CD8-positive, alpha-beta memory T cell (primary cell): ENCODE data around the gene CHTF8. TPM values are rescaled to one million over a fixed set of nuclear protein-coding genes. Genes with fewer than 3 reads are reported as not detected.

ENCODE experiments used
- CTCF ChIA-PET: fragments of 350-600 bp; sonication (Branson Sonifier 250); formaldehyde crosslinking; loops from one replicate; lab custom pipeline; 2021; ENCODE audit warnings: antibody characterized with exemption; lab: Charles Lee
- POLR2A ChIA-PET: fragments of 350-600 bp; sonication (Branson Sonifier 250); formaldehyde crosslinking; loops from one replicate; lab custom pipeline; 2021; ENCODE audit warnings: antibody characterized with exemption; lab: Charles Lee
- DNase-seq, 5 donors: peaks; one replicate each; pipeline versions ENCODE4 v3.0.0 to v3.0.0-alpha.2; 2020 to 2022; ENCODE audit warnings: mixed read lengths in 1 of 5
- H3K27ac ChIP-seq: one replicate; pipeline ENCODE4 v1.7.0; 2013; ENCODE audit warnings: low read depth, mild to moderate bottlenecking, low read length, moderate library complexity
- H3K27me3 ChIP-seq: 2 replicates; pipeline ENCODE4 v1.7.0; 2013; ENCODE audit warnings: low read length, mild to moderate bottlenecking; ENCODE audit not compliant: insufficient read depth, poor library complexity, severe bottlenecking
- H3K36me3 ChIP-seq: 2 replicates; pipeline ENCODE4 v1.7.0; 2013; ENCODE audit warnings: mild to moderate bottlenecking, low read length, moderate library complexity; ENCODE audit not compliant: insufficient read depth
- H3K4me1 ChIP-seq: 2 replicates; pipeline ENCODE4 v1.7.0; 2013; ENCODE audit warnings: mild to moderate bottlenecking, low read length, moderate library complexity; ENCODE audit not compliant: insufficient read depth
- H3K4me3 ChIP-seq: 2 replicates; pipeline ENCODE4 v1.7.0; 2013; ENCODE audit warnings: mild to moderate bottlenecking, low read length
- H3K9me3 ChIP-seq: 2 replicates; pipeline ENCODE4 v1.7.0; 2013; ENCODE audit warnings: mild to moderate bottlenecking, low read length
- H3K27ac Mint-ChIP-seq, 8 donors: one replicate each; pipeline ENCODE4 v1.8.0; 2020 to 2021; ENCODE audit warnings: mixed read lengths in 8 of 8, mild to moderate bottlenecking in 6 of 8, inconsistent platforms in 3 of 8, moderate library complexity in 3 of 8
- H3K27me3 Mint-ChIP-seq, 2 donors: one replicate each; pipeline ENCODE4 v1.8.0; 2020 to 2021; ENCODE audit warnings: mixed read lengths in 2 of 2, mild to moderate bottlenecking in 1 of 2, moderate library complexity in 1 of 2
- H3K36me3 Mint-ChIP-seq, 3 donors: one replicate each; pipeline ENCODE4 v1.8.0; 2020 to 2021; ENCODE audit warnings: mixed read lengths in 3 of 3, inconsistent platforms in 1 of 3, mild to moderate bottlenecking in 1 of 3
- H3K4me1 Mint-ChIP-seq, 3 donors: one replicate each; pipeline ENCODE4 v1.8.0; 2020 to 2021; ENCODE audit warnings: mixed read lengths in 3 of 3, inconsistent platforms in 1 of 3, mild to moderate bottlenecking in 1 of 3
- H3K4me3 Mint-ChIP-seq, 7 donors: one replicate each; pipeline ENCODE4 v1.8.0; 2020 to 2021; ENCODE audit warnings: mixed read lengths in 7 of 7, mild to moderate bottlenecking in 6 of 7, moderate library complexity in 4 of 7, inconsistent platforms in 2 of 7
- H3K9me3 Mint-ChIP-seq, 5 donors: one replicate each; pipeline ENCODE4 v1.8.0; 2020 to 2022; ENCODE audit warnings: mixed read lengths in 5 of 5, mild to moderate bottlenecking in 3 of 5, moderate library complexity in 2 of 5, inconsistent platforms in 1 of 5
- polyA plus RNA-seq: library from polyadenylated mRNA; unstranded; fragments of 300-500 nt; fragmentation: Illumina TruSeq; gene quantifications from one replicate; pipeline ENCODE4 v1.2.3, GENCODE V29; 2021
- total RNA-seq, 2 experiments: library from RNA; stranded (reverse); gene quantifications; one replicate each; pipeline ENCODE4 v1.2.3, GENCODE V29; 2021

Gene CHTF8, protein sequence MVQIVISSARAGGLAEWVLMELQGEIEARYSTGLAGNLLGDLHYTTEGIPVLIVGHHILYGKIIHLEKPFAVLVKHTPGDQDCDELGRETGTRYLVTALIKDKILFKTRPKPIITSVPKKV
- total RNA-seq (100 to 1,000 TPM; 141 to 149 TPM), polyA plus RNA-seq (181 TPM)

DNA sequence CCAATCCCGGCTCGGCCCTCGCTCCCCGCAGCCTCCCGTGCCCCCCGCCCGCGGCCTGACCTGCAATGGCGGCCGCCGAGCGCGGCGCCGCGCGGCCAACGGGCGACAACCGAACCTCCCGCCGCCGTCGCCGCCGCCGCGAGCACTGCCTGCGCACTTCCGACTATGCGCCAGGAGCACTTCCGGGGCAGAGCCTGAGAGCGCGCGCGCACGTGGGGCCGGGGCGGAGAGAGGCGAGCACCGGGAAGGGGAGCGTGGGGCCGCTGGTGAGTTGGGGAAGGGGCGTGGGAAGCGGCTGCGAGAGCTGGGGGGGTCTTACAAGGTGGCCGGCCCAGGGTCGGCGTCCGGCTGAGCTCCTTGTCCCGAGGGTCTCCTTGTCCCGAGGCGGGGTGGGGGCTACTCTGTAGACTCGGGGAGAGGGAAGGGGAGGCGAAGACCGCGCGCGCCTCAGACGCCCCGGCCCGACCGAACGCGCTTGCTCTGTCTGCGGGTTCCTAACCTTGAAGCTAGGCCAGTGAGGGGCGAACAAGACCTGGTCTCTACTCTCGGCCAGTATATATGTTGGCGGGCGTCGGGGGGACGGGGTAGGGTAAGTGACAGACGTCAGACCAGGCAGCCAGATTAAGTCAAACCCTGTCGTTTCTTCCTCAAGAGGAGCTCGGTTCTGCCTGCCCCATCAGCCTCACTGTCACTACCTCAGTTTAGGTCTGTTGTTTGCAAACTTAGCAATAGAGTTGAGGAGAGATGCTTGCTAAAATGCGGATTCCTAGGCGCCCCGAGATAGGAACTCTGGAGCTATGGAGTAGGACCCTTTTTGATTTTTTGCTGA is at the start of gene CHTF8, which contains the start of gene UTP4:
Gene CHTF8, minus strand, starts transcription at position 165 of the 829 bp plus-strand sequence. CDS start 11,130 bp downstream, outside the sequence.
Gene UTP4, plus strand, starts transcription at position 226 of the 829 bp plus-strand sequence. CDS start 811 bp downstream, outside the sequence.
- ChIA-PET POLR2A (interaction anchor here (0.6 to 2.1 kb wide), 6 partner anchors 10 to 178 kb away, joined by 3 to 10 read pairs (median 3); partner anchors contain the start of genes SNTB2 and VPS4A), CTCF (interaction anchor here (0.7 to 2.5 kb wide), 5 partner anchors 9 to 604 kb away, joined by 3 to 13 read pairs (median 4); no protein-coding TSS in a partner anchor)
- peak; percentile 80 to 89 (median 82) for DNase-seq
- H3K4me3 Mint-ChIP-seq: peak within 1 kb of the TSS; percentile 91 to 99 (median 94)
- Histone ChIP-seq H3K4me1 (peaks cover 33% of the 10 kb centered on the region), H3K36me3 (peaks cover 6% of the 10 kb centered on the region), H3K4me3 (peak within 1 kb of the TSS; percentile 96), H3K27me3 (no peaks in the 10 kb centered on the region), H3K9me3 (no peaks in the 10 kb centered on the region), H3K27ac (peak within 1 kb of the TSS; percentile 92)
- H3K27ac Mint-ChIP-seq: peak within 1 kb of the TSS; percentile 93 to 99 (median 95)
- H3K36me3 Mint-ChIP-seq: peaks cover 0 to 37% (median 9%) of the 10 kb centered on the region in 3 donors
- H3K4me1 Mint-ChIP-seq: peaks cover 48 to 76% (median 71%) of the 10 kb centered on the region in 3 donors
- no peaks in the 10 kb centered on the region for H3K27me3 Mint-ChIP-seq
- H3K9me3 Mint-ChIP-seq: no peaks in the 10 kb centered on the region

GRCh38 chr16:69180011-69180338 is 47.6 kb upstream of the CHTF8 start:
- peaks cover 6 to 11% (median 9%) of the 10 kb centered on the region in 3 donors for H3K4me1 Mint-ChIP-seq
- no peak overlapping the region for H3K4me3 Mint-ChIP-seq
- Histone ChIP-seq H3K36me3 (no peaks in the 10 kb centered on the region), H3K4me3 (no peak overlapping the region), H3K9me3 (no peaks in the 10 kb centered on the region), H3K4me1 (peaks cover 4% of the 10 kb centered on the region), H3K27ac (no peak overlapping the region), H3K27me3 (no peaks in the 10 kb centered on the region)
- H3K27me3 Mint-ChIP-seq: no peaks in the 10 kb centered on the region
- no peak overlapping the region for H3K27ac Mint-ChIP-seq
- no peaks in the 10 kb centered on the region for H3K9me3 Mint-ChIP-seq
- no peaks in the 10 kb centered on the region for H3K36me3 Mint-ChIP-seq
- ChIA-PET POLR2A (interaction anchor here (0.6 kb wide), 1 partner anchor 144 kb away, joined by 4 read pairs; no protein-coding TSS in a partner anchor), CTCF (interaction anchor here (1.0 kb wide), 1 partner anchor 30 kb away, joined by 3 read pairs; no protein-coding TSS in a partner anchor)
- no peak for DNase-seq

DNA sequence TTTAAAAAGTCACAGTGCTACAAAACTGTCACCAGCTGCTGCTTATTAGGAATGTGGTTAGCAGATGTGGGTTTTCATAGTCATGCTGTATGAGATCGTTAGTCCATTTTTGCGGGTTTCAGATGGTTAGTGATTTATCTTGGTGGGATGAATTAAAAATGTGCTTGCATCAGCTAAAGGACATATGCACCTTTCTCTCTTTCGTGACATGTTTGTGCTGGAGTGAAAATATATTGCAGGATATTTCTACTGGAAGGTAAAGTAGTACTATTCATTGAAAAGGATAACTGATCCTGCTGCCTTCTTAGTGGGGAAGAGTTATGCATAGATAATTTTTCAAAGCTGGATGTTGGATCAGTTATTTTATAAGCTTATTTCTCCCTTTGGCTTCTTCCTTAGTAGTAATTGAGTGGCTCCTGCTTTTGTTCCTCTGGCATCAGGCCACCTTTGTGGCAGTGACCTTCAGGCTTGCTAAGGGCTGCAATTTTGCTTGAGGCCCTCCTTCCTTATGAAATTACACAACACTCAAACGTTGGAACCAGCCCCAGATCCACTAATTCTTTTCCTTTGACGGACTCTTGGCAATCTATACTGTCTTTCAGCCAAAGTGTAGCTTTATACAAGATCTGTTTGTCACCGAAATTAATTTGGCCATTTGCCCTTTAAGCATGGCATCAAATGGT is 47.1 kb upstream of the CHTF8 start:
- H3K27me3 Mint-ChIP-seq: no peaks in the 10 kb centered on the region
- CTCF ChIA-PET: interaction anchor here (1.0 to 1.2 kb wide), 2 partner anchors 9 to 29 kb away, joined by 3 read pairs; no protein-coding TSS in a partner anchor
- Histone ChIP-seq H3K27me3 (no peaks in the 10 kb centered on the region), H3K4me1 (no peaks in the 10 kb centered on the region), H3K4me3 (no peak overlapping the region), H3K9me3 (no peaks in the 10 kb centered on the region), H3K27ac (no peak overlapping the region), H3K36me3 (no peaks in the 10 kb centered on the region)
- POLR2A ChIA-PET: interaction anchor here (0.6 to 0.7 kb wide), 3 partner anchors 13 to 144 kb away, joined by 3 to 7 read pairs (median 4); no protein-coding TSS in a partner anchor
- H3K27ac Mint-ChIP-seq: peak overlapping the region in 1 of 8 donors; percentile 60
- no peaks in the 10 kb centered on the region for H3K36me3 Mint-ChIP-seq
- no peak for DNase-seq
- no peaks in the 10 kb centered on the region for H3K9me3 Mint-ChIP-seq
- peaks cover 3 to 6% (median 5%) of the 10 kb centered on the region in 3 donors for H3K4me1 Mint-ChIP-seq
- H3K4me3 Mint-ChIP-seq: peak overlapping the region in 1 of 7 donors; percentile 28

DNA sequence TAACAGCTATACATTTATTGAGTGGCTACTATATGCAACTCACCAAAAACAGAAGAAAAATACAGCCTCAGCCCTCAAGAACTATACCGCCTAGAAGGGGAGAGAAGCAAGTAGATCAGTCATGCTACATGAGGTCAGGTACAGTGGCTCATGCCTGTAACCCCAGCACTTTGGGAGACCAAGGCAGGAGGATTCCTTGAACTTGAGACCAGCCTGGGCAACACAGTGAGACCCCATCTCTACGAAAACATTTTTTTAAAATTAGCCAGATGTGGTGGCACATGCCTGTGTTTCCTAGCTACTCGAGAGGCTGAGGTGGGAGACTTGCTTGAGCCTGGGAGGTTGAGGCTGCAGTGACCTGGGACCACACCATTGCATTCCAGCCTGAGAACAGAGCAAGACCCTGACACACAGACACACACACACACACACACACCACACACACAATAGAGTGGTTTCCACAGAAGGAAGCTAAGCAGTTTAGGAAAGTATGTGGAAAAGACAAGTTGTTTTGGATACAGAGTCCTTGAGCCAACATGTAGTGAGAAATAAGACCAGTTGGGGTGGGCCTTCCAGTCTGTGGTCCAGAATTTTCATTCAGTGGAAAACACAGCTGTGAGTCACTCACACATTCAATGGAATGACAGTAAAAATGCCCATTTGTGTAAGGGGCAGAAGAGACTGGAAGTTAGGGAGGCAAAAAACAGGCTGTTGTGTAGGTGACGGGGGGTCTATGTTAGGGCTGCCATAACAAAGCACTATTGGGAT is 43.8 kb upstream of the CHTF8 start:
- Mint-ChIP-seq H3K27me3 (no peaks in the 10 kb centered on the region), H3K27ac (peak overlapping the region in 1 of 8 donors; percentile 33), H3K9me3 (no peaks in the 10 kb centered on the region), H3K4me3 (no peak overlapping the region), H3K4me1 (peaks cover 4 to 13% (median 5%) of the 10 kb centered on the region in 3 donors), H3K36me3 (peaks cover 0 to 3% (median 1%) of the 10 kb centered on the region in 3 donors)
- no peak for DNase-seq
- no peaks in the 10 kb centered on the region for H3K36me3 ChIP-seq
- H3K9me3 ChIP-seq: no peaks in the 10 kb centered on the region
- ChIA-PET POLR2A (no interaction called here), CTCF (interaction anchor here (0.9 kb wide), 1 partner anchor 9 kb away, joined by 3 read pairs; no protein-coding TSS in a partner anchor)
- H3K4me1 ChIP-seq: no peaks in the 10 kb centered on the region
- no peak overlapping the region for H3K27ac ChIP-seq
- H3K4me3 ChIP-seq: no peak overlapping the region
- no peaks in the 10 kb centered on the region for H3K27me3 ChIP-seq

GRCh38 chr16:69171325-69172084 is 39.1 kb upstream of the CHTF8 start:
- H3K4me3 Mint-ChIP-seq: no peak overlapping the region
- peaks cover 5 to 33% (median 11%) of the 10 kb centered on the region in 3 donors for H3K36me3 Mint-ChIP-seq

DNA sequence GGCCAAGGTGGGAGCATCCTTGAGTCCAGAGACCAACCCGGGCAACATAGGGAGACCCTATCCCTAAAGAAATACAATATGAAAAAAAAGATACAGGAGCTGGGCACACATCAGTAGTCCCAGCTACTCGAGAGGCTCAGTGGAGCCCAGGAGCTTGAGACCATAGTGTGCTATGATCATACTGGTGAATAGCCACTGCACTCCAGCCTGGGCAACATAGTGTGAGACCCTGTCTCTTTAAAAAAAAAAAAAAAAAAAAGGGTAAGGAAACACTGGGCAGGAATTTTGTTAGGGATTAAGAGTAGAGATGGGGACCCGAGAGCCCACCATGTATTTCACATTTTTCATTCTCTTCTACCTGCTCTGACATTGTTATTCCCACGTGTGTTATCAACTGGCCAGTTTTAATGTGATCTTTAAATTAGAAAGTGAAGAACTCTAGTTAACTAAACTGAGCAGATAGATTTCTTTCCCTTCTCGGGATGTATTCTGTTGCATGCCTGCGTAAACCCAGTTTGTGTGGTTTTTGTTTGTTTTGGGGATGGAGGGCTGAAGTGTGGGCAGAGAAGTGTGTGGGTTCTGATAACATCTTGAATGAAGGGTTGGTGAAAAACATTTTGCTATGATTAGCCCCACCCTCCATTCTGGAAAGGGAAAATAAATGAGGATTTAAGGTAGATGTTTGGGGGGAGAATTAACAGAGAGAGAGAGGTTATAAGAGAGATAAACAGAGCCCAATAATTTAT is 37.4 kb upstream of the CHTF8 start:
- peaks cover 11% of the 10 kb centered on the region for H3K4me1 ChIP-seq
- no peak overlapping the region for H3K27ac ChIP-seq
- Mint-ChIP-seq H3K36me3 (peaks cover 5 to 50% (median 12%) of the 10 kb centered on the region in 3 donors), H3K27ac (peak overlapping the region in 4 of 8 donors; percentile 10 to 48 (median 25)), H3K4me3 (no peak overlapping the region), H3K9me3 (no peaks in the 10 kb centered on the region), H3K27me3 (no peaks in the 10 kb centered on the region), H3K4me1 (peaks cover 25 to 35% (median 32%) of the 10 kb centered on the region in 3 donors)
- POLR2A ChIA-PET: no interaction called here
- H3K36me3 ChIP-seq: peaks cover 25% of the 10 kb centered on the region
- no peak overlapping the region for H3K4me3 ChIP-seq
- no peak for DNase-seq
- CTCF ChIA-PET: interaction anchor here (0.9 to 4.2 kb wide), 3 partner anchors 17 to 116 kb away, joined by 3 to 21 read pairs (median 5); partner anchors contain the start of gene SNTB2
- H3K27me3 ChIP-seq: no peaks in the 10 kb centered on the region
- no peaks in the 10 kb centered on the region for H3K9me3 ChIP-seq

More at GRCh38 chr16:69171325-69172084, 39.1 kb upstream of the CHTF8 start:
- Histone ChIP-seq H3K27ac (no peak overlapping the region), H3K4me3 (no peak overlapping the region), H3K9me3 (no peaks in the 10 kb centered on the region), H3K4me1 (peaks cover 4% of the 10 kb centered on the region), H3K27me3 (no peaks in the 10 kb centered on the region), H3K36me3 (peaks cover 11% of the 10 kb centered on the region)
- ChIA-PET POLR2A (no interaction called here), CTCF (no interaction called here)
- H3K9me3 Mint-ChIP-seq: no peaks in the 10 kb centered on the region
- H3K27me3 Mint-ChIP-seq: no peaks in the 10 kb centered on the region
- H3K4me1 Mint-ChIP-seq: peaks cover 14 to 24% (median 21%) of the 10 kb centered on the region in 3 donors
- DNase-seq: no peak
- H3K27ac Mint-ChIP-seq: peak overlapping the region in 1 of 8 donors; percentile 51
